Measurements from ENCODE around the gene TREM1. TPM values are rescaled to one million over a fixed set of nuclear protein-coding genes. Genes with fewer than 3 reads are reported as not detected.
A peak's percentile ranks its signal among the peaks of the same experiment; 100 is the strongest.

TREM1 gene
- total and polyA plus RNA-seq, 8 donors, result 0.44 to 65.3 (median 1.8) TPM

DNA sequence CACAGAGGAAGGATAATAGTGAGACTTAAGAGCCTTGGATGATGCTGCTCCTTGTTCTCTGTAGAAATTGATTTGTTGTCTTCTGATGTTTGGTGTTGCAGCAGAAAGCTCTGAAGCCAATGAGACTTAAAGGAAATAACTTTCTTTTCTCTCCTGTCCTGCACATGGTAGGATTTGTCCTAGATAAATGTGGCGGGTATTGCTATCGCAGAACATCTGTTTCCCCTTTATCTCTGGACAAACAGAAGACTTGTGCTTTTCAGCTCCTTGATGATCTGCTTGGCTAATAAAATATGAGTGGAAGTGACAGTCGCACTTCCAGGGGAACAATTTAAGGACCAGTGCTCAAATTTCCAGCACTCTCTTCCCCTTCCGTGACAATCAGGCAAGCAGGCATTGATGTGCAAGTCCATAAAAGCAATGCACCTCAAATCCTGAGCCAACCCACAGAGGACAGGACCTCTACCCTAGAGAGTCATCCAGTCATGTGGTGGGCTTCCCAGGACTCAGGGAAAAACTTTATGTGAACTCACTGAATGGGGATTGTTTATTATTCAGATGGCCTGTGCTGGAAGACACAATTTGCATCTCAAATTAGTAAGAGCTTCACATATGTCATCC lies 39.1 kb upstream of the TREM1 start:
- no peak for DNase-seq
- Histone ChIP-seq H3K4me1 (no peaks in the 10 kb centered on the region), H3K9me3 (no peaks in the 10 kb centered on the region), H3K36me3 (no peaks in the 10 kb centered on the region), H3K4me3 (no peak overlapping the region), H3K27ac (no peak overlapping the region), H3K27me3 (peaks cover 29 to 30% of the 10 kb centered on the region in 2 donors)
- intact Hi-C loops (cut with DNase I), result no loop called here
- no peak for TF ChIP-seq CTCF (IDR thresholded peaks at IDR 0.05)
- no peak for ATAC-seq

DNA sequence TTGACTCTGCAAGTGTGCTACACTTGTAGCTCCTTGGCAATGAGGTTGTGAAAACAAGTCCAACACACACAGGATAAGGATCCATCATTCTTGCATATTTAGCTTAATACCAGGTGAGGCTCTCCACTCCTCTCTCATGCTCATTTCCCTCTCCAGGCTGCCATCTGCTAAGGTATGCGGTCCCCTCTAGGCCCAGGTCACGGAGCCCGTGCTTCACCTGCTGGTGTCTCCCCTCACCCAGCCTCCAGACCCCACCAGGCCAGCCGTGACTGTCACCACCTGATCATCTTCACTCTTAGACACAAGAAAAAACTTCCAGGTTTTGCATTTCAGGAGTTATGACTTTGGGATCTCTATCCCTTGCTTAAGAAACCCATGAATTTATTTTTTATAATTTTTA lies 34.7 kb upstream of the TREM1 start:
- no peaks in the 10 kb centered on the region for H3K36me3 ChIP-seq
- H3K4me3 ChIP-seq, result no peak overlapping the region
- no peaks in the 10 kb centered on the region for H3K9me3 ChIP-seq
- no peak overlapping the region for H3K27ac ChIP-seq
- H3K4me1 ChIP-seq, result peaks cover 4 to 14% of the 10 kb centered on the region in 2 donors
- no peak for ATAC-seq
- no peak for TF ChIP-seq CTCF (IDR thresholded peaks at IDR 0.05)
- peaks cover 20 to 24% of the 10 kb centered on the region in 2 donors for H3K27me3 ChIP-seq
- intact Hi-C loops (cut with DNase I), result no loop called here
- no peak for DNase-seq

DNA sequence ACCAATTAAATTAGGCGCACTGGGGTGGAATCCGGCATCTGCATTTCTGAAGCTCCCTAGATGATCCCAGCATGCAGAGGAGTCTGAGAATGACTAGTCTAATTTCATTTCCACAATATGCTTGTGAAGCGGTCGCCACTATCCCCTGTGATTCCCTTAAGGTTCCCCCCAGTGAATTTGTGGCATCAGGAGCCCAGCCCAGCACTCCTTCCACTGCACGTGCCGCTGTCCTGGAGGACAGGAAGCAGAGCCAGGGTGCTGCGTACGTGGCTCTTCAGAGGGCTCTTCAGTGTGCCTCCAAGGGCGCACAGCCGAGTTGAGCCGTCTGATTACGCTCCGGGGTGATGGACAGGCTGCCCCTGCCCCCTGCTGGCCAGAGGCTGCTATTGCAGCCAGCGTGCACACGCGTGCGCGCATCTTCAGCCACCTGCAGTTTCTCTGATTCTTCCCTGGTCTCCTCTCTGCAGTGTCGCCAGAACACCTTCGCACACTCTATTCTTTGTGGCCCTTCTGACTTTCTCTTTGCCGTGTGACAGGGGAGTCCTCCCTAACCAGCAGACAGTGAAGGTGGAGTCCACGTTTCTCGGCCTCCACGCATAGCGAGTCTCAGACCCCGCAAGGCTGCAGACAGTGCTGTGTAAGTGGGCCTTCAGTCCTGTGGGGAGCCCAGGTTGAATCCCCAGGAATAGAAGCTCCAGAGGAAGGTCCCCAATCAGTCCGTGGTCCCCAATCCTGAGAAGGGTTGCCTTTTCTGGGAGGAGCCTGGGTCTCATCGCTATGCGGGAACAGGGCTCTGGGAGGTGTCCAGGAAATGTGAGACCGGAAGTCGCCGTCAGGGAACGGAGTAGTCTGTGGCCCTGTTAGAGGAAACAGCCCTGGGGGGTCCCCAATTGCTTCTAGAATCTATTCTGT lies 32.4 kb upstream of the TREM1 start:
- Histone ChIP-seq H3K27me3 (peaks cover 5 to 32% of the 10 kb centered on the region in 2 donors), H3K36me3 (no peaks in the 10 kb centered on the region), H3K9me3 (no peaks in the 10 kb centered on the region), H3K4me3 (peak overlapping the region in 1 of 2 donors; percentile 11), H3K27ac (no peak overlapping the region), H3K4me1 (peaks cover 4 to 14% of the 10 kb centered on the region in 2 donors)
- intact Hi-C loops (cut with DNase I), result no loop called here
- peak; percentile 98 to 100 for TF ChIP-seq CTCF (IDR thresholded peaks at IDR 0.05)
- ATAC-seq, result peak; percentile 100
- DNase-seq, result peak; percentile 73 to 96 (median 88)

DNA sequence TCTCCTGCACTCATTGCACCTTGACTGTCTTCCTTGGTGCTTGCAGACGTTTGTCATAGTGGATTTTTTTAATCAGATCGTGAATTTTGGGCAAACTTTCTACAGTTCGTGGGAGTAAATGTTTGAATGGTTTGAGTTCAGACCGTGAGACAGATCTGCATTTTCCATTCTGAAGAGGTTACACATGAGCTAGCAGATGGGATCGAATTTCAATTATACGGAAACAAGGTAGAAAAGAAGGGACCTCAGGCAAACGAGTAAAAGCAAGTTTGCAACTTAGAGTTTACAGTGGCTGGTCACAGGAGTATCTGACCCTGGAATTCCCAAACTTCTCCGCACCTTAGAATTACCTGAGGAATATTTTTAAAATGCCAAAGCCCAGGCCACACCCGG lies 31.8 kb upstream of the TREM1 start:
- no peak for TF ChIP-seq CTCF (IDR thresholded peaks at IDR 0.05)
- H3K4me1 ChIP-seq, result peaks cover 4 to 14% of the 10 kb centered on the region in 2 donors
- H3K9me3 ChIP-seq, result no peaks in the 10 kb centered on the region
- H3K36me3 ChIP-seq, result no peaks in the 10 kb centered on the region
- H3K27ac ChIP-seq, result no peak overlapping the region
- DNase-seq (peak in 1 of 4 donors; percentile 2), ATAC-seq (no peak)
- peak overlapping the region in 1 of 2 donors; percentile 11 for H3K4me3 ChIP-seq
- H3K27me3 ChIP-seq, result peaks cover 9 to 32% of the 10 kb centered on the region in 2 donors
- intact Hi-C loops (cut with DNase I), result no loop called here

DNA sequence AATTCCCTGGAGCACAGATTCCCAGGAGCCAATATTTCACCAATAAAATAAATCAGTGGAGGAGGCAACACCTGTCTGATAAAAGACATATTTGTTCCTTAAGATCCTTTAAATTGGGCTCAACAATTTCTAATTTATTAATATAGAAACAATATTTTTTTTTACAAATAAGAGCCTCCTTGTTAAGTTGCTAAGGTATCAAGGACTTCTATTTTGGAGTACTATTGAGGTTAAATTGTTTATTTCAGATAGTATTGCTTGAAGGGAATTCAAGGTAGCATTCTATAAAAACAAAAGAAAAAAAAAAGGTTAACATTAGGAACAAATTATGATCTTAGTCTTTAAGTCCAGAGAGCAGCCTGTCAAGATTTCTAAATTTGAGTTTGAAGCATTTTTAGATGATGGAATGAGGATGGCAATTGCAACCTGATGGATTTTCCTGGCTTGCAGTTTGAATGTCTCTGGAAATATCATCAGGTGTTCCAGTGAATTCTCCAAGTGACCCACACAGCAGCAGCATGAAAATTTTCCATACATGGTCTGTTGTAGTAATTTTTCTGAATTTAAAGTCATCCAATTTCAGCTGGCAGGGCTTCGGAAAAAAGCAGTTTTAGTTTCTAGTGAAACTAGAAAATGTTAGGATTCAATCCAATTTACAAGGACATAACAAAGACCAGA lies 29.6 kb upstream of the TREM1 start:
- Histone ChIP-seq H3K27ac (no peak overlapping the region), H3K4me1 (peaks cover 4 to 14% of the 10 kb centered on the region in 2 donors), H3K27me3 (peaks cover 9 to 37% of the 10 kb centered on the region in 2 donors), H3K4me3 (no peak overlapping the region), H3K36me3 (no peaks in the 10 kb centered on the region), H3K9me3 (no peaks in the 10 kb centered on the region)
- DNase-seq (no peak), ATAC-seq (no peak)
- intact Hi-C loops (cut with DNase I), result no loop called here
- no peak for TF ChIP-seq CTCF (IDR thresholded peaks at IDR 0.05)
